Epithelial cell of prostate (primary cell): ENCODE results near the gene FAM163A.

Experiments
- DNase-seq: peaks from one replicate; pipeline ENCODE4 v3.0.0-alpha.2; 2011; ENCODE audit warnings: low read depth, low spot score
- H3K27ac ChIP-seq: fragments of 450-650 bp; 2 replicates; pipeline ENCODE4 v1.5.1; 2017; ENCODE audit warnings: mild to moderate bottlenecking

FAM163A gene

DNA sequence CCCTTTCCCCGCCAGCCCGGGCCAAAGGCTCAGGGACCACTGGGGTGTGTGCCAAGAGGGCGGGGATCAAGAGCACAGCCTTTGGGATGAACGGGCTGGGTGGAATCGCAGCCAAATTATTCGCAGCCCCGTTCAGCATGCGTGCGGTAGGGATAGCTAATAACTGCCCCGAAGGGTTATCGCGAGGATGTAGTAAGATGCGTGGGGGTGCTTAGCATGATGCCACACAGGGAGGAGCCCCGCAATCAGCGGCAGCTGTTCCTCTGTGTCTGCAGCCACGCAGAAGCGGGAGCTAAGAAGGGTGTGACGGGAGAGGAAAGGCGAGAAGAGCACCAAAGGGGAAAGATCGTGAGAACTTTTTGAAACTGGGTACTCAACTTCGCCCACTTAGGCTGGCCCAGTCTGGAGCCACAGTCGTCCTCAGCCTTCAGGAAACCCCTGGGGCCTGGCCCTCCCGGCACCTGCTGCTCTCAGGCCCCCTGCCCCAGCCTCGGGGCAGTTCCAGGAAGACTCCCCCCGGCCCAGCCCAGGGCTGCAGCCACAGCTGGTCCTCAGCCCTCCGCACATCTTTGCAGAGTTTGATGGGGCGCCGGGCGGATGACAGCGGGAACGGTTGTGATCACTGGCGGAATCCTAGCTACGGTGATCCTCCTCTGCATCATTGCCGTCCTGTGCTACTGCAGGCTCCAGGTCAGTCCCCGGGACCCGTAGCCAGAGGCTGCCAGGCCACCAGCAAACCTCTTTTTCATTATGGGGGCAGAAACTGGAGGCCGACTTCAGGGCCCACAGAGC, 69.6 kb downstream of the FAM163A start:
- DNase-seq, result no peak
- no peak overlapping the region for H3K27ac ChIP-seq

DNA sequence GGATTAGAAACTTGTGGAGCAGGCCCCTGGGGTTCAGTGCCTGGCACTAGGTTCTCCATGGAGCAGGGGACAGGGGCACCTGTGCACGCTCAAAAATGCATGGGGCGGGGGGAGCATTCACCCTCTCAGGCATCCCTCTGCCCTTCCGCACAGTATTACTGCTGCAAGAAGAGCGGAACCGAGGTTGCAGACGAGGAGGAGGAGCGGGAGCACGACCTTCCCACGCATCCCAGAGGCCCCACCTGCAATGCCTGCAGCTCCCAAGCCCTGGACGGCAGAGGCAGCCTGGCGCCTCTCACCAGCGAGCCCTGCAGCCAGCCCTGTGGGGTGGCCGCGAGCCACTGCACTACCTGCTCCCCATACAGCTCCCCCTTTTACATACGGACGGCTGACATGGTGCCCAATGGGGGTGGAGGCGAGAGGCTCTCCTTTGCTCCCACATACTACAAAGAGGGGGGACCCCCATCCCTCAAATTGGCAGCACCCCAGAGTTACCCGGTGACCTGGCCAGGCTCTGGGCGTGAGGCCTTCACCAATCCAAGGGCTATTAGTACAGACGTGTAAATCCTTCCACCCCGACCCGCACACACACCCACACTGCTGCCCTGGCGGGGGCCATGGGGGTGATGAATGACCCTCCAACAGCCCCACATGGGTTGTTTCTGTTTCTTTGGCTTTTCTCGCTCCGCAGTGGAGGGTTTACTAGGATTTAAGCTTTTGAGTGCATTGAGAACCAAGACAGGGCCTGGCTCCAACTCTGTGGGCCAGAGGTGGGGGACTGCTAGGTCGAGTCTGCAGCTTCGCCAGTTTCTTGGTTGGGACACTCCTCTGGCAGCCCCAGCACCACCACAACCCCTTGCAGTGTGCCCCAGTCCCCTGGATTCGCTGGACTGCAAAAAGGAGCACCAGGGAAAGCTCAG, 70.8 kb downstream of the FAM163A start:
- H3K27ac ChIP-seq, result no peak overlapping the region
- no peak for DNase-seq

DNA sequence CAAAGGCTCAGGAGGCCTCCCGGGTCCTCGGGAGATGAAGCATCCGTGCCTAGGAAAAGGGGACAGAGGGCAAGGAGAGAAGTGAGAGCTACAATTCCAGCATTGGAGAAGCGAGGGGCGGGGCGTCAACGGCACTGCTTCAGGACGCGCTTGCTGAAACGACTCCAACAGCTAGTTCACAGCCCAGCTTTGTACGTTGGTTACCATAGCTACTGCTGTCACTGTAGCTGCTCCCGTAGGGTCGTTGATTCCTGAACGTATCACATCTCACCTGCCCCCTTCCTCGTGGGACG, 71.4 kb downstream of the FAM163A start:
- no peak for DNase-seq
- H3K27ac ChIP-seq, result no peak overlapping the region

DNA sequence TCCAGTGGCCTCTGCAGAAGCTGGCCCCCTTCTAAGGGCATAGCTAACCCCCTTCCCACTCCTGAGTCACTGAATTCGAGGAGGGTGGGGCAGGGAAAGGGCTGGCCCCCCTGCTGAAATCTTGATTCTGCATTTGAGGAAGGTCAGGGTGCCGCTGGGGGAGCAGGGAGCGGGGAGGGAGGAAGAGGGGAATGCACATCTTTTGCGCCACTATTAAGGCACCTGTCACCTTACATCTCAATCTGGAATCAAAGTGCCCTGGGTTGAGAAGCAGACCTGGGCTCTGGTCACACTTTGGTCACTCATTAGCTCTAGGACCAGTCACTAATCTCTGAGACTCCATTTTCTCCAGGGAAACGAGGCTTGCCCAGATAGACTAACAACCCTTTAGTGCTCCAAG, 72.5 kb downstream of the FAM163A start:
- no peak for DNase-seq
- H3K27ac ChIP-seq, result no peak overlapping the region

DNA sequence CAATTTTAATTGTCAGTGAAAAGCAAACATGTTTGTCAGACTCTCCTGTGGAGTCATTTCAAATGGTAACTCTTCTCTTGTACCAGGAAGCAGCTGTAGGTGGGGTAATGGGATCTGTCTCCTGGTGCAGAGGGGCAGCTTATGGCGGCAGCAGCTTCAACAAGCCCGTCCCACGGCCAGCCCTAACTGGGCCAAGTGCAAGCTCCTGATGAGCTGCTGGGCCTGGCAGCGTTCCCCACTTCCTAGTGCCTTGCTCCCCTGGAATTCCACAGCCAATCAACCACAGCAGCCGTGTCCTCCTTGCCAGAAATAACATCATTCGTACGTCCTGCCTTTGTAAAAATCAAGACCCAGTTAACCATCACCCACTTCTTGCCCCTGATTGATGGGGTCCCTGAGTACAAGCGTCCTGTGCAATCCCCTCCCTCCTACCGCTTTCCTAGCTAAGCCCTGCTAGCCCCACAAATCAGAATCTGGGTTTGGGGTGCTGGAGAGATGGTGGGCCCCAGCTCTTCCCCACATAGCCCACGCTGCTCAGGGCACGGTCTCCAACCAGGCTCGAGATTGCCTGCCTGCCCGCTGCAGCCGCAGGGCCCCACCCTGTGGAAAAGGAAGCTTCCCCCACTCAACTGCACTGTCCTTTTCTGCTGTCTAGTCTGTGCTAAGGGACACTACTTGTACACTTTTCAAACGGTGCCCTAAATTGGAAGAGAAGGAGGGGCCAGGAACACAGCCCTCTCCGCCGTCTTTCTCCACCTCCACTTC, 73.3 kb downstream of the FAM163A start:
- DNase-seq, result no peak
- no peak overlapping the region for H3K27ac ChIP-seq

DNA sequence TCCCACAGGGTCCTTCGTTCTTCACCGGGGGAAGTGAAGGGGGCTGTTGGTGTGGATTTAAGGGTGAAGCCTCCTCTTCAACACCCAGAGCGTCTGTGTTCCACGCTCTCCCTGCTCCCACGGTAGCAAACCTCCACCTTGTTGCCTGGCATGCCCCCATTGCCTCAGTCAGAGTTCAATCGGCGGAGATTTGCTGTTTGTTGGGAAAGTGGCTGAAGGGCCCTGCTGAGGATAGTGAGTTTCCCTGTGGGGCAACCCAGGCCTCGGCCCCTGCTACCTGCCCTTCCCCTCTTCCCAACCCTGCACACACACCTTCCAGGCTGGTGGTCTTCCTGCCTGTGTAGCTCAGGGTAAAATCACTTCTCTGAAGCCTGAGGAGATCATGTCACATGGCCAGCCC, 74.0 kb downstream of the FAM163A start:
- H3K27ac ChIP-seq, result no peak overlapping the region
- DNase-seq, result no peak

DNA sequence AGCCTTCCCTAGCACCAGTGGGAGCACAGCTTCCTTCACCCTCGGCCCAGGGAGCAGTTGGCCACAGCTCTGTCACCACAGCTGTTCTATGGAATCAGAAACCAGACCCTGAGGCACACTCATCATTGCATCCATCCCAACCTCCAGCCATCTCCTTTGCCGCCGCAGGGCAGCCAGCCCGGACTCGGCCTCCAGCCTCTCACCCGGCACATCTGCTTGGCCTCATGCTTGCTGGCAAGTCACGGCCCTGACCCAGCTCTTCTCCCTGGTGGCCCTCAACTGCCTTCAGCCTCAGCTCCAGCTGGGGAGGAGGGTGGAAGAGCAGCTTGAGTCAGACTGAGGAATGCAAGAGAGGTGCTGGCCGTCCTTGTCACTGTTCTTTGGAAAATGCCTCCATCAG, 74.7 kb downstream of the FAM163A start:
- H3K27ac ChIP-seq, result no peak overlapping the region

DNA sequence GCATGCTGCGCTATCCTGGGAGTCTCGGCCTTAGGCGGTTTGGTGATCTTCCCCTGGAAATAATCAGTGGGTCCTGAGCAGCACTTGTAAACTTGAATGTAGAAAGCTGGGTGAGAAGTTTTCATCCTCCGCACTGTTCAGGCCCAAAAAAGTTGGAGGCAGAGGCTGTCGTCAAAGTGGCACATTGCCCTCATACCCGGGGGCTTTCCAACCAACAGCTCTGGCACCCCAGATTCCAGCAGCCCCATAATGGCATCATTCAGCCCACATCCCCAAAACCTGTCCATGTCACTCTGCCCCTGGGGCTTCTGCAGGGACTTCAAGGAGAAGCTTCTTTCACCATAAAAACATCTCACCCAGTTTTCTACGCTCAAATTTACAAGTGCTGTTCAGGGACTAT, 75.2 kb downstream of the FAM163A start:
- no peak for DNase-seq
- no peak overlapping the region for H3K27ac ChIP-seq

More for the DNA sequence above, 74.7 kb downstream of the FAM163A start:
- DNase-seq, result no peak

DNA sequence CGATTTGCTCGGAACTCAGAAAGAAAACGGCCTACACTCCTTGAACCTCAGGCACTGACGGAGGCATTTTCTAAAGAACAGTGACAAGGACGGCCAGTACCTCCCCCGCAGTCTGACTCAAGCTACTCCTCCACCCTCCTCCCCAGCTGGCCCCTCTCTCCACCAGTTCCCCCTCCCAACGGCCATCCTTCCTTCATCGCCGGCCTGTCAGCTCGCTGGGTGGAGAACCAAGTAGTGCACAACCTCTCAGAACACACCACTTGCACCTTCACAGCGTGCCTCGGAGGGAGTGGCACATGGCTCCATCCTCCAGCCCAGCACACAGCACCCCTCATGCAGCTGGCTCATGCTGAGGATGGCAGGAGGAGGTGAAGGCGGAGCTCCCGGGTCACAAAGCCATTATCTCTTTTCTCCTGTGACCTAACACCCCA, 75.7 kb downstream of the FAM163A start:
- H3K27ac ChIP-seq, result no peak overlapping the region
- DNase-seq, result no peak

DNA sequence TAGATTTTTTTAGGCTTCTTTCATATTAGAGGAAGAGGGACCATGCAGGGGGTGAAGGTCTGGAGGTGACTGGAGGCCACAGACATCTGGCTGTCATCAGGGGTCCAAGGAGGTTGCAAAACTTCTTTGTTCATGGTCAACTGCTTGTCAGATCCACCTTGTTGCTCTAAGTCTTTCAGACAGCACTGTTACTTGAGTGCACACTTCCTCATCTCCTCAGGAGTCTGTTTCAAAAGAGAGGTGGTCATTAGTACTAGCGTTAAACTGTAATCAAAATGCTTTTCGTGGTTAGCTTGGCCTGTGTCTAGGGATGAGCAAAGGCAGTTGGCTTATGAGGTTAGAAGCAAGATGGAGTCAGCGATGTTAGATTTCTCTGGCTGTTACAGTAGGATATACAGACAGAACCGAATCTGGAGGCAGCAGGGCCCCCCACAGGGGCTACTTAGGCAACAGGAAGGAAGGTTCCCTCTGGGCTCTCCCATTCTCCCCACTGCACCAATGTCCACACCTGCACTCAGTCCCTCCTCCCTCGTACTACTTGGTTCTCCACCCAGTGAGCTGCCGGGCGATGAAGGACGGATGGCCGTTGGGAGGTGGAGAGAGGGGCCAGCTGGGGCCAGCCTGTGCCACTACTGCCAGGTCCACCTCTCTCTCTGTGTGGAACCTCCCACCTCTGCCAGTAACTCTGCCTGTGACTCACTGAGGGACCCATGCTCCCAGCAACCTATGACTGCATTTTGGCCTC, 77.3 kb downstream of the FAM163A start:
- no peak for DNase-seq
- H3K27ac ChIP-seq, result no peak overlapping the region

DNA sequence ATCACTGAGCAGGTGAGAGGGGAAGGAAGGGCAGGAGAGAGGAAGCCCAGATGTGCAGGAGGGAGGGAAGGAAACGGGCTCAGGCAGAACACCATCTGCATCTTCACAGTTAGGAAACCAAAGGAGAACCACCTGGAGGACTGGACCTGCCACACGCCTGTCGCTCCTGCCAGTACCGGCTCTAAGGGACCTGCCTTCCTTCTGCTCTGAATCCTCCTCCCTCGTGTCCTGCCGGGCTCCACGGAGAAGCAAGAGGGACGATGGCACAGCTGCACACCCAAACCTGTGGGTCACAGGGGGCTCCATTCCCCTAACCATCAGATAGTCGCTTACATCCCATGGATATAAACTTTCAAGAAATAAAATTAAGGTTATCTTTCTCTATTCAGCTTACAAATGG, 78.4 kb downstream of the FAM163A start:
- no peak overlapping the region for H3K27ac ChIP-seq
- DNase-seq, result no peak

DNA sequence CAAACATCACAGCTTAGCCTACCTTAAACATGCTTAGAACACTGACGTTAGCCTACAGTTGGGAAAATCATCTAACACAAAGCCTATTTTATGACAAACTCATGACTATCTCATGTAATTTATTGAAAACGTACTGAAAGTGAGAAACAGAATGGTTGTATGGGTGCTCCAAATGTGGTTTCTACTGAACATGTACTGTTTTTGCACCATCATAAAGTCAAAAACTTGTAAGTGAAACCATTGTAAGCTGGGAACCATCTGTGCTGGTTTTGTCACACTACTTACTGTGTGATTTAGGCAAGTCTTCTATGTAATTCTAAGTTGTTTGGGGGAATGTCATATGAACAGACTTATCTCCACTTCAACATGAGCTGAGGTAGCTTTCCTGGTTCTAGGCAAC, 79.0 kb downstream of the FAM163A start:
- no peak for DNase-seq
- no peak overlapping the region for H3K27ac ChIP-seq

DNA sequence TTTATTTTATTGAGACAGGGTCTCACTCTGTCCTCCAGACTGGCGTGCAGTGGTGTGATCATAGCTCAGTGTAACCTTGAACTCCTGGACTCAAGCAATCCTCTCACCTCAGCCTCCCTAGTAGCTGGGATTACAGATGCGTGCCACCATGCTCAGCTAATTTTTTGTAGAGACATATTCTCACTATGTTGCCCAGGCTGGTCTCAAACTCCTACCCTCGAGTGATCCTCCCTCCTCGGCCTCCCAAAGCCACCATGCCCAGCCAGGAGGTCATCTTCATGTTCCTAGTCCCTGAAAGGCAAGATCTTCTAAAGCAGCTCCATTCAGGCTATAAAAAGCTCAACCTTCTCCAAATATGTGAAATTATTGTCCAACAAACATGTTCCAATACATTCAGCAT, 80.6 kb downstream of the FAM163A start:
- no peak overlapping the region for H3K27ac ChIP-seq
- no peak for DNase-seq

DNA sequence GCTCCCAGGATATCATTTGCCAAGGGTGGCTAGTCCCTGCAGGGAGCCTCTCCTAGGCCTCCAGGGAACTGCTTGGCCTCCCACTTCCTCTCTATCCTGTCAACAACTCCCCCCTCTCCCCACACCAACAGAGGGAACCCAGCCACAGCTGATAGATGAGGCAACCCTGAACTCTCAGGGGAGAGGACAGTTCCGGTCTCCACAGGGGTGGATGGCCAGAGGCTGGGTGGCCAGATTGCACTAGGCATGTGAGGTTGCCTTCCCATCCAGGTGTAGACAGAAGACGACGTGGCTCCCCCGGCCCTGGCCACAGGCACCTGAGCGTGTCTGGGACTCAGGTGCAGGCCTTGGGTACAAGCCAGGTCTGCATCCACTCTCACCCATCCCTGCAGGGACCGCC, 81.2 kb downstream of the FAM163A start:
- H3K27ac ChIP-seq, result no peak overlapping the region
- no peak for DNase-seq

DNA sequence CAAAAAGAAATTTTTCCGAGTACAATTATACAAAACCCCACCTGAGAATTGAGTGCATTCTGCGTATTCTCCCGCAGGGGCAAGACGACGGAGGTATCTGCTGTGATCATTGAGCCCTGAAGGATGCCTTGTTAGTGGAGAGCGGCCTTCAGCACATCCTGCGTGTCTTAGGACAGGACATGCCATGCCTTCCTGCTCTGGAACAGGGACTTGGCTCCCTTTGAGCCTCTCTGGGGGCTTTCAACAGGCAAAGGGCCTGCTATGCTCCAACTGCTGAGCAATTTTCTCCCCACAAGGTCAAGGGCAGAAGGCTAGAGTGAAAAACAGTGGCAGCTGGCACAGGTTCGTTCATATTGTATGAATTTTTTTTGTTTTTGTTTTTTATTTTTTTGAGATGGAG, 82.1 kb downstream of the FAM163A start:
- DNase-seq, result no peak

DNA sequence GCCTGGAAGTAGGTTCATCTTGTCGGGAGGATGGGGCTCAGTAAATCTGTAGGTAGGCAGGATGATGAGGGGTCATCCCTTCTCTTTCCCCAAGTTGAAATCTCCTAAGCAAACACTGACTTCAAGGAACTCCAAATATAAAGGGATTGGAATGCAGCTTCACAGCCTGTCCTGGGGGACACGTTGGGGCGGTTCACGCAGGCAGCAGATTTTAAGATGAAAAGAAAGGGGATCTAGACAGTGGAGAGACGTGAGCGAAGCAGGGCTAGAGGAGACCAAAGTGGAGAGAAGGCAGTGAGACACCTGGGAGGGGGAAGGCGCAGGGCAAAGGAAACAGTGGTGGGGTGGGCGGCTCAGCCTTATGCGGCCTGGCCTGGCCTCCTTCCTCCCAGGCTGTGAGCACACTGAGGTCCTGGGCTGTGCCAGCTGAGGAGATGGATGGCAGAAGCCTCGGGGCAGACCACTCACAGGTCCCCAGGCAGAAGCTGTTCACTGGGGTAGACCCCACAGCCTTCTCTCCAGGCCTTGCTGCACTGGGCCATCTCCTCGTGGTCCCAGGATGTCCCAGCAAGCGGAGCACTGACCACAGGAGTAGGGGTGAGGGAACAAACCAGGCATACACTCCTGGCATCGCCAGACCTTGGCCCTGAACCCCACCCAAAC, 82.8 kb downstream of the FAM163A start:
- DNase-seq, result no peak
- no peak overlapping the region for H3K27ac ChIP-seq

More for the DNA sequence above, 82.1 kb downstream of the FAM163A start:
- no peak overlapping the region for H3K27ac ChIP-seq

DNA sequence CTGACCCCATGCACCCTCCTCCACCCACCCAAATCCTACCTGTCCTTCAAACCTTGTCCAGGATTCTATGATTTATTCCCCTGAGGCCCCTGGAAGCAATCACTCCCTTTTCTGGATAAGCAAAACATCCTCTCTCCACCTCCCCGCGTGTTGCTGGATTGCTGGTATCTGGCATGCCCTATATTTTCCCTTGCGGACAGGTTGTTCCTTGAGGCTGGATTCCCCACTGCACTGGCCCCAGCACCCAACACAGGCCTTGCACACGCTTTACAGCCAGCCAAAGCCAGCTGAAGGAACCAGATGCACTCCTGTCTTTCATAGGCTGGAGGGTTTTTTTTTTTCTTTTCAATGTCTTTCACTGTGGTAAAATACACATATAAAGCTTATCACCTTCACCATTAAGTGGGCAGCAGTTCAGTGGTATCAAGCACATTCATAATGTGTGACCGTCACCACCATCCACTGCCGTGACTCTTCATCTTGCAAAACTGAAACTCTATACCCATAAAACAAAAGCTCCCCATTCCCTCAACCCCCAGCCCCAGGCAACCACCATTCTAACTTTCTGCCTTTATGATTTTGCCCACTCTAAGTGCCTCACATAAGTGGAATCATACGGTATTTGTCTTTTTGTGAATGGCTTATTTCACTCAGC, 83.7 kb downstream of the FAM163A start:
- H3K27ac ChIP-seq, result no peak overlapping the region

DNA sequence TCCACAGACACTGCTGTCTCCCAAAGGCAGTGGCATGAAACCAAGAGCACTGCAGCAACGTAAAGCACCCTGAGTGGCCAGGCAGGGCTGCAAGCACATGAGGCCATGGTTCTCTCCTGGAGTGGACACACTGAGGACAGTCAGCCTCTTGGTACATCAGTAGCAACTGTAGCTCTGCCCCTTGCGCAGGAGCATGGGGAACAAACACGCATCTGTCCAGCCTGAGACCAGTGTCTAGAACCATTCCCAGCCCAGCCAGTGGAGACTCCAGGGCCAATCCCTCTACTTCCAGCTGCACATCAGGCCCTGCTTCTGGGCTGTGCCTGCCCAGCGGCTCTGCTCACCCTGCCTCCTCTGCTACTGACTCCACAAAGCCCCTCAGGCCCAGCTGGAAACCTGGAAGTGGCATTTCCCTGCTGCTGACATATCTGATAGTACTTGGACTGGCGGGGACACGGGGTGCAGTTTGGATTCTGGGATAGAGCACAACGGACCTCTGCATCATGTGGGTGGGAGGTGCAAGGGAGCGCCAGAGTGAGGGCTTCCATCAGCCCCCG, 85.5 kb downstream of the FAM163A start:
- no peak overlapping the region for H3K27ac ChIP-seq
- DNase-seq, result no peak

More for the DNA sequence above, 83.7 kb downstream of the FAM163A start:
- no peak for DNase-seq

DNA sequence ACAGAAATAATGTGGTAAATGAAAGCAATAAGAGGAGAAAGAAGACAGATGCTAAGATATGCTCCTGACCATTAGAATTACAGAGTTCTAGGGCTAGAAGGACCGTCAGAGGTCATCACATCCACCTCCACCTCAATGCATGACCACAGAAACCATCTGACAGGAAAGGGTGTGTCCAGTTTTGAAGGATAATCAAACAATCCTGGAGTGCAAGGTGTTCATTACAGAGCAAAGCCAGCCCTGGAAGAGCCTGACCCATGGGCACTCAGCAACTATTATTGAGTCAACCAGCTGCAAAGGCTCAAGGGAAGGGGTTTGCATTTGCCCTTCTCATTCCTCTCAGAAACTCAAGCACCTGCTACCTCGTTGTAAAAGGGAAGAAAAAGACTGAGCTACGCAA, 88.1 kb downstream of the FAM163A start:
- no peak overlapping the region for H3K27ac ChIP-seq
- no peak for DNase-seq
